CD4-positive, alpha-beta T cell (primary cell): Measurements from ENCODE around the gene MED20. TPM values are rescaled to one million over a fixed set of nuclear protein-coding genes. Genes with fewer than 3 reads are reported as not detected.

Source experiments
- ATAC-seq: fragments of 200-7000 bp; cut with Tn5 transposase; one replicate; pipeline ENCODE4 v1.10.0; 2022; ENCODE audit warnings: mild to moderate bottlenecking; ENCODE audit not compliant: poor library complexity
- CTCF ChIA-PET: fragments of 350-600 bp; sonication (Branson Sonifier 250); formaldehyde crosslinking; loops from one replicate; lab custom pipeline; 2021; ENCODE audit warnings: antibody characterized with exemption, inconsistent platforms; lab: Charles Lee
- POLR2A ChIA-PET: fragments of 350-600 bp; sonication (Branson Sonifier 250); formaldehyde crosslinking; loops from one replicate; lab custom pipeline; 2021; ENCODE audit warnings: antibody characterized with exemption, inconsistent platforms; lab: Charles Lee
- DNase-seq, 14 experiments: peaks; one replicate each; pipeline ENCODE4 v3.0.0-alpha.2; 2013 to 2020; ENCODE audit warnings: mixed read lengths in 2 of 14
- H3K27ac ChIP-seq, 2 donors: one replicate each; pipeline versions ENCODE4 v1.5.1 to v1.7.0; 2013; ENCODE audit warnings: low read length in 2 of 2, low read depth in 1 of 2, mild to moderate bottlenecking in 1 of 2
- H3K27me3 ChIP-seq, 2 experiments: 1 replicate in 1 of 2; 2 replicates in 1 of 2; pipeline versions ENCODE4 v1.6.1 to v1.7.0; 2013; ENCODE audit warnings: low read length in 2 of 2, control low read depth in 1 of 2, mild to moderate bottlenecking in 1 of 2, moderate library complexity in 1 of 2; ENCODE audit not compliant: insufficient read depth in 2 of 2, control insufficient read depth in 1 of 2
- H3K36me3 ChIP-seq: one replicate; pipeline ENCODE4 v1.6.1; 2013; ENCODE audit warnings: low read length, control low read depth; ENCODE audit not compliant: insufficient read depth
- H3K4me1 ChIP-seq: one replicate; pipeline ENCODE4 v1.6.1; 2013; ENCODE audit warnings: low read length, control low read depth; ENCODE audit not compliant: insufficient read depth
- H3K4me3 ChIP-seq: one replicate; pipeline ENCODE4 v1.5.1; 2013; ENCODE audit warnings: mild to moderate bottlenecking, low read length, moderate library complexity
- H3K9me3 ChIP-seq, 2 experiments: 1 replicate in 1 of 2; 2 replicates in 1 of 2; pipeline versions ENCODE4 v1.6.1 to v1.7.0; 2013; ENCODE audit warnings: low read length in 2 of 2, mild to moderate bottlenecking in 2 of 2, control low read depth in 1 of 2, moderate library complexity in 1 of 2; ENCODE audit not compliant: control insufficient read depth in 1 of 2, insufficient read depth in 1 of 2
- H3K27ac Mint-ChIP-seq: one replicate; pipeline ENCODE4 v1.8.0; 2020; ENCODE audit warnings: mixed read lengths
- H3K27me3 Mint-ChIP-seq: one replicate; pipeline ENCODE4 v1.8.0; 2021; ENCODE audit warnings: mixed read lengths
- H3K36me3 Mint-ChIP-seq: one replicate; pipeline ENCODE4 v1.8.0; 2021; ENCODE audit warnings: low read depth, mixed read lengths
- H3K4me1 Mint-ChIP-seq: one replicate; pipeline ENCODE4 v1.8.0; 2021; ENCODE audit warnings: low read depth, mixed read lengths
- H3K4me3 Mint-ChIP-seq: one replicate; pipeline ENCODE4 v1.8.0; 2020; ENCODE audit warnings: mild to moderate bottlenecking, mixed read lengths
- H3K9me3 Mint-ChIP-seq: one replicate; pipeline ENCODE4 v1.8.0; 2020; ENCODE audit warnings: mixed read lengths
- intact Hi-C, 2 experiments: fragments of 100-400 bp; cut with DNase I in 1 of 2; cut with micrococcal nuclease in 1 of 2; formaldehyde crosslinking; loops; one replicate each; pipeline versions ENCODE4 v1.15.1 to v1.9.0; 2023 to 2025; cut with DNase I, micrococcal nuclease
- total RNA-seq, 174 experiments: library from RNA in 2 of 174; stranded (reverse) in 2 of 174; gene quantifications; one replicate each; pipeline ENCODE4 v1.2.3 and lab custom pipeline; 2021 to 2026
- TF ChIP-seq, protein P1 (sequence below): fragments of 200-600 bp; IDR thresholded peaks from one replicate; pipeline ENCODE4 v1.8.0; 2022; ENCODE audit warnings: antibody characterized with exemption, mild to moderate bottlenecking

Gene MED20
- total RNA-seq, 2 experiments from 2014 or later: 1.3 to 1.6 TPM

DNA sequence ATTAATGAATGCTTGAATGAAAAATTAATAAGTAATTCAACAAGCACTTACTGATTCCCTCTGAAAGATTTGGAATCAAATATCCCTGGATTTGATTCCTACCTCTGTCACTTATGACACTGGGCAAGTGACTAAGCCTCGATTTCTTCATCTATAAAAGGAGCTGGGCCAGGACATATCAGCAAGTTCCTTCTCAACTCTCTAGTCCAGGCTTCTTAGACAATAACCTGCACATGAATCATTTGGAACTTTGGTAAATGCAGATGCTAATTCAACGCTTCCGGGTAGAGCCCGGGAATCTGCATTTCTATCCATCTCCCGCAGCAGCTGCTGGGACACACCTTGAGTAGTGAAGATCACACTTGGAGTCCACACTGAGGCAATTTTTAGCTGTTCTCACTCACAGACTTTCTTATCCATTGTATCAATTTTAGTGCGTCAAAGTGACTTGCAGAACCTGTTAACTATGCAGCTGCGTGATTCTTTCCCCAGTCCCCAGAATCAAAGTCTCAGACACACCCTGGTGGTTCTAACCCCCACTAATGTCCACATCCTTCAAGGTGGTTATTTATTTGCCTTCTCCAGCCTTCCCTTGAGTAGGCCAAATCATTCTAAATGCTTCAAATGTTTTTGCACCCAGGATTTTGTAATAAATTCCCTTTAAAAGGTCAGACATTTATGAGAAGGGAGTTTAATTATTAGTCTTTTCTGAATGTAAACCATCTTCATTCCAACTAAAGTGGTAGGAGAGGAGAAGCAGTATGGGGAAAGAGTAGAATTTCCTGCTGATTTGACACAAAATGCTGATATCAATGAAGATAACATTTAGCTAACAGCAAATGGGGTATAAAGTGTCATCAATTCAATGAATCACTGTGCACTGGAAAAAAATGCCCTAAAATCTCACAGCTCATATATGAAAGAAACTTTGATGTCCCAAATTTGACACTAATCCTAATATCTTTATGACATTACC is 46.7 kb upstream of the MED20 start:
- peaks cover 43% of the 10 kb centered on the region for H3K36me3 ChIP-seq
- no peaks in the 10 kb centered on the region for H3K9me3 ChIP-seq
- CTCF ChIA-PET: interaction anchor here (0.9 to 1.6 kb wide), 3 partner anchors 9 to 46 kb away, joined by 3 to 5 read pairs (median 3); partner anchors contain the start of genes BYSL and MED20
- peaks cover 68% of the 10 kb centered on the region for H3K4me1 ChIP-seq
- DNase-seq: no peak
- H3K36me3 Mint-ChIP-seq: peaks cover 73% of the 10 kb centered on the region
- H3K27me3 ChIP-seq: no peaks in the 10 kb centered on the region
- no peak for ATAC-seq
- no peaks in the 10 kb centered on the region for H3K27me3 Mint-ChIP-seq
- TF ChIP-seq, protein P1, sequence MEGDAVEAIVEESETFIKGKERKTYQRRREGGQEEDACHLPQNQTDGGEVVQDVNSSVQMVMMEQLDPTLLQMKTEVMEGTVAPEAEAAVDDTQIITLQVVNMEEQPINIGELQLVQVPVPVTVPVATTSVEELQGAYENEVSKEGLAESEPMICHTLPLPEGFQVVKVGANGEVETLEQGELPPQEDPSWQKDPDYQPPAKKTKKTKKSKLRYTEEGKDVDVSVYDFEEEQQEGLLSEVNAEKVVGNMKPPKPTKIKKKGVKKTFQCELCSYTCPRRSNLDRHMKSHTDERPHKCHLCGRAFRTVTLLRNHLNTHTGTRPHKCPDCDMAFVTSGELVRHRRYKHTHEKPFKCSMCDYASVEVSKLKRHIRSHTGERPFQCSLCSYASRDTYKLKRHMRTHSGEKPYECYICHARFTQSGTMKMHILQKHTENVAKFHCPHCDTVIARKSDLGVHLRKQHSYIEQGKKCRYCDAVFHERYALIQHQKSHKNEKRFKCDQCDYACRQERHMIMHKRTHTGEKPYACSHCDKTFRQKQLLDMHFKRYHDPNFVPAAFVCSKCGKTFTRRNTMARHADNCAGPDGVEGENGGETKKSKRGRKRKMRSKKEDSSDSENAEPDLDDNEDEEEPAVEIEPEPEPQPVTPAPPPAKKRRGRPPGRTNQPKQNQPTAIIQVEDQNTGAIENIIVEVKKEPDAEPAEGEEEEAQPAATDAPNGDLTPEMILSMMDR: no peak
- no peak overlapping the region for H3K4me3 ChIP-seq
- intact Hi-C loops: no loop called here
- H3K4me1 Mint-ChIP-seq: peaks cover 78% of the 10 kb centered on the region
- peak overlapping the region; percentile 54 for H3K4me3 Mint-ChIP-seq
- H3K27ac ChIP-seq: no peak overlapping the region
- POLR2A ChIA-PET: interaction anchor here (0.6 to 1.3 kb wide), 3 partner anchors 13 to 79 kb away, joined by 3 to 4 read pairs (median 3); no protein-coding TSS in a partner anchor
- H3K27ac Mint-ChIP-seq: peak overlapping the region; percentile 68
- H3K9me3 Mint-ChIP-seq: no peaks in the 10 kb centered on the region

DNA sequence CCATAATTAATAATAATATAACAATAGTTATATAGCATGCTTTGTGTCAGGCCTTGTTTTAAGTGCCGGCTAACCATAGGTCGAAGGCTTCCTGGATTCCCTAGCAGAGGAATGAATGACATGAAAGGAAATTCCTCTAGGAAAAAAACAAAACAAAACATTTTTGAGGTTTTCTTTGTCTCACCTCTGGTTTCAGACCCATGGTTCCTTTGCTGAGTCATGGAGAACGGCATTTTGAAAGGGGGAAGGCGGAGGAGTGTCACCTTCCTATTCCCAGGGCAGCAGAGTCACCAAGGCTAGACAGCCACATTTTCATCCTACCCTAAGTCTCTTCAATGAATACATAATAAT is 46.0 kb upstream of the MED20 start:
- no peaks in the 10 kb centered on the region for H3K9me3 ChIP-seq
- no peak overlapping the region for H3K4me3 ChIP-seq
- CTCF ChIA-PET: interaction anchor here (0.9 to 1.7 kb wide), 3 partner anchors 10 to 46 kb away, joined by 3 to 6 read pairs (median 3); partner anchors contain the start of genes BYSL and MED20
- no peak overlapping the region for H3K27ac ChIP-seq
- Mint-ChIP-seq H3K9me3 (no peaks in the 10 kb centered on the region), H3K4me1 (peaks cover 75% of the 10 kb centered on the region), H3K27ac (peak overlapping the region; percentile 68), H3K4me3 (no peak overlapping the region), H3K27me3 (no peaks in the 10 kb centered on the region), H3K36me3 (peaks cover 70% of the 10 kb centered on the region)
- H3K4me1 ChIP-seq: peaks cover 71% of the 10 kb centered on the region
- intact Hi-C loops: no loop called here
- H3K36me3 ChIP-seq: peaks cover 44% of the 10 kb centered on the region
- H3K27me3 ChIP-seq: no peaks in the 10 kb centered on the region
- DNase-seq (no peak), ATAC-seq (no peak)
- POLR2A ChIA-PET: interaction anchor here (1.3 kb wide), 1 partner anchor 80 kb away, joined by 4 read pairs; no protein-coding TSS in a partner anchor
- TF ChIP-seq, protein P1: no peak

DNA sequence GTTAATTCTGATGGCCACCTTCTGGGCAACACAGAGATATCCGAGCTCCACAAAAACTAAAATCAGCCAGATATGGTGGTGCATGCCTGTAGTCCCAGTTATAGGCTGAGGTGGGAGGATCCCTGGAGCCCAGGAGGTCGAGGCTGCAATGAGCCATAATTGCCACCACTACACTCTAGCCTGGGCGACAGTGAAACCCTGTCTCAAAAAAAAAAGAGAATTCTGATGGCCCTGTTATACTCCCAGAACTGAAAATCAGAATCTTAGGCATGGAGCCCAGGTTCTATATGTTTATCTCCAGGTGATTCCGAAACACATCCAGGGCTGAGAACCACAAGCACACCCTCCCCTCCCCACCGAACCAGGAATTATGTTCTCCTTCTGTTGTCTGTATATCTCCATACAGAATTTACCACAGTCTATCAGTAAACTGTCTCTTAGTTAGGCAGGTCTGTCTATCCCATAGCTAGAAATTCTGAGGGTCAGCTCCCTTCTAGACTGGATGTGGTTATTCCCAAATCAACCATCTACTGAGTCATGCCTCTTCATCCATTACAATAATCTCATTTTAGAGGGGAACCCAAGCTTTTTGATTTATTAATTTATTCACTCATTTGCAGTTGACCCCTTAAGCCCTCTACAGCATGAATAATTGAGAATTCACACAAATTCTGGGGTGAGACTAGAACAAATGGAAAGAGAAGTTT is 45.4 kb upstream of the MED20 start:
- Histone ChIP-seq H3K4me3 (no peak overlapping the region), H3K9me3 (no peaks in the 10 kb centered on the region), H3K27ac (no peak overlapping the region), H3K36me3 (peaks cover 48% of the 10 kb centered on the region), H3K27me3 (no peaks in the 10 kb centered on the region), H3K4me1 (peaks cover 72% of the 10 kb centered on the region)
- Mint-ChIP-seq H3K4me1 (peaks cover 80% of the 10 kb centered on the region), H3K27ac (peak overlapping the region; percentile 68), H3K9me3 (no peaks in the 10 kb centered on the region), H3K4me3 (no peak overlapping the region), H3K27me3 (no peaks in the 10 kb centered on the region), H3K36me3 (peaks cover 73% of the 10 kb centered on the region)
- TF ChIP-seq, protein P1: no peak
- DNase-seq (no peak), ATAC-seq (no peak)
- POLR2A ChIA-PET: interaction anchor here (0.6 to 1.4 kb wide), 3 partner anchors 9 to 179 kb away, joined by 3 read pairs; partner anchors contain the start of gene TOMM6
- intact Hi-C loops: no loop called here
- CTCF ChIA-PET: interaction anchor here (1.7 kb wide), 1 partner anchor 23 kb away, joined by 6 read pairs; no protein-coding TSS in a partner anchor
